Transverse colon (tissue), 4 donors: Measurements from ENCODE around the gene THEM5. TPM values are rescaled to one million over a fixed set of nuclear protein-coding genes. Genes with fewer than 3 reads are reported as not detected.

Source experiments
- DNase-seq: peaks from one replicate; pipeline ENCODE4 v3.0.0-alpha.2; 2019
- H3K27ac ChIP-seq, 4 donors: fragments of 200-600 bp; sonication (generic); 2 replicates each; pipeline ENCODE4 v1.5.1; 2016 to 2018; ENCODE audit warnings: inconsistent platforms in 4 of 4
- H3K27me3 ChIP-seq: fragments of 200-600 bp; sonication (generic); 2 replicates; pipeline ENCODE4 v1.5.1; 2017; ENCODE audit warnings: inconsistent platforms
- H3K36me3 ChIP-seq, 4 donors: fragments of 200-600 bp; sonication (generic); 2 replicates each; pipeline ENCODE4 v1.5.1; 2017 to 2019; ENCODE audit warnings: inconsistent platforms in 4 of 4
- H3K4me1 ChIP-seq, 4 donors: fragments of 200-600 bp; sonication (generic); 2 replicates each; pipeline ENCODE4 v1.5.1; 2017 to 2020; ENCODE audit warnings: inconsistent platforms in 4 of 4
- H3K4me3 ChIP-seq, 4 donors: fragments of 200-600 bp; sonication (generic); 1 replicate in 1 of 4; 2 replicates in 3 of 4; pipeline versions ENCODE4 v1.5.1 to v1.6.1; 2017 to 2019; ENCODE audit warnings: inconsistent platforms in 4 of 4
- H3K9me3 ChIP-seq, 2 donors: fragments of 200-600 bp; sonication (generic); 2 replicates each; pipeline ENCODE4 v1.5.1; 2017 to 2019; ENCODE audit warnings: inconsistent platforms in 2 of 2
- EP300 ChIP-seq: sonication (generic); formaldehyde crosslinking; IDR thresholded peaks from one replicate; pipeline ENCODE4 v1.6.1; 2017; ENCODE audit warnings: antibody characterized with exemption, low read depth
- POLR2A ChIP-seq: fragments of 450-650 bp; IDR thresholded peaks from one replicate; pipeline ENCODE4 v1.6.1; 2016; ENCODE audit warnings: antibody characterized with exemption, mild to moderate bottlenecking, moderate library complexity
- POLR2AphosphoS5 ChIP-seq, 3 donors: sonication (generic); formaldehyde crosslinking; IDR thresholded peaks; one replicate each; pipeline ENCODE4 v1.6.1; 2016; ENCODE audit warnings: antibody characterized with exemption in 3 of 3
- WGBS, 2 donors: methylation state at CpG; one replicate each; pipeline ENCODE4 v1.1.5; 2018; ENCODE audit warnings: low coverage in 1 of 2; 5-methylcytosine and 5-hydroxymethylcytosine counted together
- in situ Hi-C, 4 donors: fragments of 200-750 bp; cut with MboI; loops; one replicate each; pipeline versions ENCODE4 v1.15.0 to v1.15.1; 2017; ENCODE audit warnings: low sequenced_read_pairs in 3 of 4, low pct_ligation_motif_present in 1 of 4, low pct_unique_long_range_greater_than_20kb in 1 of 4
- intact Hi-C: fragments of 100-400 bp; cut with DNase I; formaldehyde crosslinking; loops from one replicate; pipeline ENCODE4 v1.15.1; 2023; ENCODE audit warnings: low total_unique reads
- total RNA-seq, 4 donors: library from RNA; depleted of rRNA; stranded (reverse); fragments of >200 nt; gene quantifications; one replicate each; pipeline ENCODE4 v1.1.0, GENCODE V29; 2016
- TF ChIP-seq, protein P1 (sequence below), 5 experiments: fragments of 200-600 bp in 3 of 5; fragments of 450-650 bp in 2 of 5; sonication (generic) in 3 of 5; IDR thresholded peaks; 1 replicate in 2 of 5; 2 replicates in 3 of 5; pipeline ENCODE4 v1.5.1; 2016 to 2017; ENCODE audit warnings: antibody characterized with exemption in 5 of 5, inconsistent platforms in 3 of 5, mild to moderate bottlenecking in 2 of 5, moderate library complexity in 1 of 5

The THEM5 gene
- total RNA-seq, 4 donors from 2014 or later: not detected

DNA sequence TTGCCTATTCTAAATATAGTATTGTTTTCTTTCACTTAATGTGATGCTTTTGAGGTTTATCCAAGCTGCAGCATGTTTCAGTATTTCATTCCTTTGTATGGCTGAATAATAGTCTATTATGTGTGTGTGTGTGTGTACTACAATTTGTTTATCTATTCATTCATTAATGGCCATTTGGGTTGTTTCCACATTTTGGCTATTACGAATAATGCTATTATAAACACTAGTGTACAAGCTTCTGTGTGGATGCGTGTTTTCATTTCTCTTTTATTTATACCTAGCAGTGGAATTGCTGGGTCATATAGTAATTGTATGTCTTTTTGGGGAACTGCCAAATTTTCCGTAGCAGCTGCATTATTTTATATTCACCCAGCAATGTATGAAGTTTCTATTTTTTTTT, 15.0 kb upstream of the THEM5 start:
- H3K36me3 ChIP-seq: no peaks in the 10 kb centered on the region
- in situ Hi-C loops: no loop called here
- no peak overlapping the region for H3K27ac ChIP-seq
- H3K4me3 ChIP-seq: no peak overlapping the region
- H3K27me3 ChIP-seq: no peaks in the 10 kb centered on the region
- WGBS, 2 donors: 9 to 11% methylated on average over 3 of the region's 3 CpGs
- H3K9me3 ChIP-seq: no peaks in the 10 kb centered on the region
- TF ChIP-seq POLR2AphosphoS5 (IDR thresholded peaks at IDR 0.05): no peak
- TF ChIP-seq POLR2A: no peak
- TF ChIP-seq EP300: no peak
- TF ChIP-seq, protein P1, sequence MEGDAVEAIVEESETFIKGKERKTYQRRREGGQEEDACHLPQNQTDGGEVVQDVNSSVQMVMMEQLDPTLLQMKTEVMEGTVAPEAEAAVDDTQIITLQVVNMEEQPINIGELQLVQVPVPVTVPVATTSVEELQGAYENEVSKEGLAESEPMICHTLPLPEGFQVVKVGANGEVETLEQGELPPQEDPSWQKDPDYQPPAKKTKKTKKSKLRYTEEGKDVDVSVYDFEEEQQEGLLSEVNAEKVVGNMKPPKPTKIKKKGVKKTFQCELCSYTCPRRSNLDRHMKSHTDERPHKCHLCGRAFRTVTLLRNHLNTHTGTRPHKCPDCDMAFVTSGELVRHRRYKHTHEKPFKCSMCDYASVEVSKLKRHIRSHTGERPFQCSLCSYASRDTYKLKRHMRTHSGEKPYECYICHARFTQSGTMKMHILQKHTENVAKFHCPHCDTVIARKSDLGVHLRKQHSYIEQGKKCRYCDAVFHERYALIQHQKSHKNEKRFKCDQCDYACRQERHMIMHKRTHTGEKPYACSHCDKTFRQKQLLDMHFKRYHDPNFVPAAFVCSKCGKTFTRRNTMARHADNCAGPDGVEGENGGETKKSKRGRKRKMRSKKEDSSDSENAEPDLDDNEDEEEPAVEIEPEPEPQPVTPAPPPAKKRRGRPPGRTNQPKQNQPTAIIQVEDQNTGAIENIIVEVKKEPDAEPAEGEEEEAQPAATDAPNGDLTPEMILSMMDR (IDR thresholded peaks at IDR 0.05): no peak
- H3K4me1 ChIP-seq: peaks cover 0 to 12% (median 2%) of the 10 kb centered on the region in 4 donors
- intact Hi-C loops: no loop called here
- DNase-seq: no peak

GRCh38 chr1:151867765-151868411, 14.4 kb upstream of the THEM5 start:
- peak overlapping the region in 1 of 4 donors; percentile 30 for H3K27ac ChIP-seq
- no peak overlapping the region for H3K4me3 ChIP-seq
- H3K36me3 ChIP-seq: no peaks in the 10 kb centered on the region
- DNase-seq: peak; percentile 15
- 53 to 56% methylated on average over 6 to 7 of the region's 7 CpGs for WGBS, 2 donors
- H3K9me3 ChIP-seq: no peaks in the 10 kb centered on the region
- in situ Hi-C loops: no loop called here
- H3K27me3 ChIP-seq: no peaks in the 10 kb centered on the region
- peaks cover 0 to 12% (median 2%) of the 10 kb centered on the region in 4 donors for H3K4me1 ChIP-seq
- intact Hi-C loops: no loop called here
- no peak for TF ChIP-seq POLR2AphosphoS5 (IDR thresholded peaks at IDR 0.05)
- TF ChIP-seq, protein P1 (IDR thresholded peaks at IDR 0.05): no peak
- TF ChIP-seq POLR2A: no peak
- no peak for TF ChIP-seq EP300

DNA sequence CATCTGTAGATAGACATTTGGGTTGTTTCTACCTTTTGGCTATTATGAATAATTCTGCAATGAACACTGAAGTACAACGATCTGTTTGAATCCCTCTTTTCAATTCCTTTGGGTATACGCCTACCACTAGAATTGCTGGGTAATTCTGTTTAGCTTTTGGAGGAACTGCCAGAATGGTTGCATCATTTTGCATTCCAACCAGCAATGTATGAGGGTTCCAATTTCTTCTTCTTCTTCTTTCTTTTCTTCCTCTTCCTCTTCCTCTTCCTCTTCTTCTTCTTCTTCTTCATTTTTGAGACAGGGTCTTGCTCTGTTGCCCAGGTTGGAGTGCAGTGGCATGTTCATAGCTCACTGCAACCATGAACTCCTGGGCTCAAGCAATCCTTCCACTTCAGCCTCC, 13.8 kb upstream of the THEM5 start:
- in situ Hi-C loops: no loop called here
- Histone ChIP-seq H3K27ac (no peak overlapping the region), H3K4me1 (peaks cover 0 to 12% (median 2%) of the 10 kb centered on the region in 4 donors), H3K4me3 (no peak overlapping the region), H3K27me3 (no peaks in the 10 kb centered on the region), H3K36me3 (no peaks in the 10 kb centered on the region), H3K9me3 (no peaks in the 10 kb centered on the region)
- 70 to 71% methylated on average over 2 of the region's 2 CpGs for WGBS, 2 donors
- intact Hi-C loops: no loop called here
- TF ChIP-seq EP300: no peak
- no peak for DNase-seq

GRCh38 chr1:151864411-151864810, 10.9 kb upstream of the THEM5 start:
- Histone ChIP-seq H3K4me1 (peaks cover 0 to 12% (median 2%) of the 10 kb centered on the region in 4 donors), H3K9me3 (no peaks in the 10 kb centered on the region), H3K4me3 (no peak overlapping the region), H3K27ac (no peak overlapping the region), H3K27me3 (no peaks in the 10 kb centered on the region), H3K36me3 (no peaks in the 10 kb centered on the region)
- 55% methylated on average over 2 of the region's 2 CpGs; no CpG with 5 or more reads in 1 of the 2 donors for WGBS, 2 donors
- DNase-seq: no peak
- no peak for TF ChIP-seq POLR2A
- TF ChIP-seq EP300: no peak
- intact Hi-C loops: no loop called here
- in situ Hi-C loops: no loop called here

DNA sequence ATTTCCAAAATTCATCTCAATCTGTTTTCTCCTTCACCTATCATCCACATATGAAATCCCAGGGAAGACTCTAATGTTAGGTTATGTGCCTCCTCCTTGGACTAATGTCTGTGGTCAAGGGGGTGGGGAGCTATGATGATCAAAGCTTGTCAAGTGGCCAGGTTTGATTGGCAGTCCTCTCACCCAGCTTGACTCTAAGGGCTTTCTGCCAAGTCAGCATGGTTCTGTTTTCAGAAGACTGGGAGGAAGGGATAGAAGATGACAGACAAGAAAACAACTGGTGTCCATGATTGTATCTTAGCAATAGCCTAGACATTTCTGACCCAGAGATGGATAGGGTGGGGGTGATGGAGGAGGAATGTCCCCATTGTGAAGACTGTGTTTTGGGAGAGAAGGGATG, 9.1 kb upstream of the THEM5 start:
- in situ Hi-C loops (no loop called here), intact Hi-C loops (no loop called here)
- H3K27ac ChIP-seq: no peak overlapping the region
- no peaks in the 10 kb centered on the region for H3K27me3 ChIP-seq
- no peak for TF ChIP-seq POLR2A
- no peak for TF ChIP-seq POLR2AphosphoS5 (IDR thresholded peaks at IDR 0.05)
- TF ChIP-seq, protein P1 (IDR thresholded peaks at IDR 0.05): no peak
- no peaks in the 10 kb centered on the region for H3K36me3 ChIP-seq
- no peak overlapping the region for H3K4me3 ChIP-seq
- H3K4me1 ChIP-seq: peaks cover 0 to 2% (median 0%) of the 10 kb centered on the region in 4 donors
- H3K9me3 ChIP-seq: no peaks in the 10 kb centered on the region
- DNase-seq: no peak
